NCI-H446 (cell line): Measurements from ENCODE around the gene MST1.

Source experiments
- DNase-seq, 2 experiments: peaks; one replicate each; lab custom pipeline; 2025; lab: John Stamatoyannopoulos, UW

Gene MST1

GRCh38 chr3:49674497-49674983 lies 14.7 kb downstream of the MST1 start:
- no peak for DNase-seq

DNA sequence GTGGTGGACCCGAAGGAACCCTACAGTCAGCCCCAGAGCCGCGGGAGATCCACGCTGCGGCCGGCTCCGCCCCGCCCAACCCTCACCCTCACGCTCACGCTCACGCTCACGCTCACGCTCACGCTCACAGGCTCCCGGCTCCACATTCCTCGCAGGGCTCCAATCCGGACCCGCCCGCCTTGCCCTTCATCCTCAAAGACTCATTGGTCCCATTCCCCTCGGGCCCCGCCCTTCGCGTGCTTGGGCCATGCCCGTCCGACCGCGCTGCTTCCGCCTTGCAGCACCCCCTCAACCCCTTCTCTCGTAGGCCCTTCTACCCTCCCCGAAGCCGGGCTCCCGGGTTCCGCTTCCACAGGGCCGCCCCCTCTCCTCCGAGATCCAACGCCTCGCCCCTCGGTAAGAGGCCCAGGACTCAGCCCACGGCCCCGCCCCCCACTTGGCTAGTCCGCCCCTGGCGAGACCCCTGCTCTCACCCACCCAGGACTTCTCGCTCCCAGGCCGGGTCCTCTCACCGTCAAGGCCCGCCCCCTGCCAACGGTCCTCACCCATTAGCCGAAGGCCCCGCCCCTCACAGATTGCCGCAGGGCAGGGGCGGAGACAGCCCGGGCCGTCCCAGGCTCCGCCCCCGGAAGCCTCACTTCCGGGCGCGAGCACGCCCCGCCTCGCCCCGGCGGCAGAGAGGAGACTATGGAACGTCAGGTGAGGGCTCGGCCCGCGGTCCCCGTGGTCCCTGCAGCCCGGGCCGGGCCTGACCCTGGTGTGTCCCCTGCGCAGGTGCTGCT lies 15.4 kb downstream of the MST1 start, which contains the start of gene APEH:
Gene APEH, plus strand, starts transcription at position 637 of the 782 bp plus-strand sequence. Its CDS starts 51 bp downstream, at position 688.
- no peak for DNase-seq

DNA sequence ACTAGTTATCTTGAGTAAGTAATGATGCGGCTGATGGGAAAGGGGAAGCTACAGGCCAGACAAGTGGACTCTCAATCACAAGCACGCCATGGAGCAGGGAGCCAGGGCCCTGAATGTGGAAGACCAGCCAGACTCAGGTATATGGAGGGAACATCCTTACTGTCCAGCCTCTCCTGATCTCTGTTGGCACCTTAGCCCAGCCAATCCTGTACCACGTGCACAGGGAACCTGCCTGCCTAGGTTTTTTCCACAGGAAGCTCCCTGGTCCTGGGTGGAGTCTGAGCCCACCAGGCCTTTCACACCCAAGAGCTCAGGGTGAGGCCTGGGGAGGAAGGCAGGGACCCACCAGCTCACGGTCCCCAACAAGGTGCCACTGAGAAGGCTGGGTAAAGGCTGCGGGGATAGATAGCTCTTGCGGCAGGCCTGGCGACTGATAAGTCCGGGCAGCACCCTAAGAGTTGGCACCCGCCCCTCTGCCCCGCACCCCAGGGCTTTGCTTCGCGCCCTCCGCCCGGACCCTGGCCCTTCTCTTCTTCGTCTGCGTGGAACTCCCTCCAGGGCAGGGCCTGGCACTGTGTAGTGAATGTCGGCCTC lies 16.1 kb downstream of the MST1 start:
- no peak for DNase-seq

DNA sequence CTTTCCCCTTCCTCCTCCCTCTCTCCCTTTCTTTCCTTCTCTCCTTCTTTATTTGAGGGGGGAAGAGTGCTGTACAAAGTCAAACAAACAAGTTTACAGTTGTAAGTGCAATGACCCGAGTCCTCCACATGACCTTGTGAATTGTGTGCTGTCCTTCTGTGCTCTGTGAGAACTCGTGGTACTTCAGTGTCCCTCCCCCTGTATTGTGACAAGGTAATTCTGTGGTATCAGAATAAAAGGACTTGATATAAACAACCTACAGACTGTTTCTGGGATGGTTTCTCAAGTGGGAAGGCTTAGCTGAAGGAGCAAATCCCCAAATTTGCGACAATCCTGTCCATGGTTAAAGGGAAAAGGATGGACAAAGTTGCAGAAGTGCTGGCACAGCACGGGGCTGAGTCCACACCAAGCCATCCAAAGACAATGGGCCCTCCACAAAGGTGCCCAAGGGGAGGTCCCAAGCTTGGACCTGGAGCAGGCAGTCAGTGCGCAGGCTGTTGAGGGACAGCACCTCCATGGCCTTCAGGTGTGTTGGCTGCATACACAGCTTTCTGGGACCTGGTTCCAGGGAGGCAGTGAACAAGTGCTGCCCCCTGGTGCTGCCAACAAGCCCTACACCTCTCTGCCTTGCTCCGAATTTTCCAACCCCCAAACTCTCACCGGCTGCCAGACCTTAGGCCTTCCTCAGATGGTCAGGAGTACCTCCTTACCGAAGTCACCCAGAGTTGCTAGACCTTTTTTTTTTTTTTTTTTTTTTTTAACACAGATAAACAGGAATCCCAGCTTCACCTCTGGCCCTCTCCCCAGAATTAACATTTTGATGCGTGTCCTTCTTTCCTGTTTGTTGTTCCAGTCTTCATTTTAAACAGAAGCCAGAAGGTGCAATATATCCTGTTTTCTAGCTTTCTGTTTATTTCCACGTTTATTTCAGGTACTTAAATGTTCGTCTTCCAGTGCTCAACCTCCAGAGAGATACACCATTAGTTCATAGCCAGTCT lies 17.7 kb downstream of the MST1 start:
- DNase-seq = no peak

DNA sequence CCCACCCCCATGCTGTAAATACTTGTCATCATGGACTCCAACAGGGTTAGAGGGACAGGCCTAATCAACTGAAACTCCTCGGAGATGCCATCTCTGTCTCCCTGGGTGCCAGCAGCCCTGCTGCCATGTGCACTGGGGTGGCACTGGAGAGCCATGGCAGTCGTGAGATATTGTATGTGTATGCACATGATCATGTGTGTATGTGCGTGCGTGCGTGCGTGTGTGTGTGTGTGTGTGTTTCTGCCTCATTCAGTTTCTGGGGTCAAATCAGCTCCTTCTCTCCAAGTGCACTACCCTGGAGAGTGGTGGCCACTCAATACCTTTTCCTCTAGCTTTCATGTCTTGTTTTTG lies 18.4 kb downstream of the MST1 start:
- DNase-seq = no peak

DNA sequence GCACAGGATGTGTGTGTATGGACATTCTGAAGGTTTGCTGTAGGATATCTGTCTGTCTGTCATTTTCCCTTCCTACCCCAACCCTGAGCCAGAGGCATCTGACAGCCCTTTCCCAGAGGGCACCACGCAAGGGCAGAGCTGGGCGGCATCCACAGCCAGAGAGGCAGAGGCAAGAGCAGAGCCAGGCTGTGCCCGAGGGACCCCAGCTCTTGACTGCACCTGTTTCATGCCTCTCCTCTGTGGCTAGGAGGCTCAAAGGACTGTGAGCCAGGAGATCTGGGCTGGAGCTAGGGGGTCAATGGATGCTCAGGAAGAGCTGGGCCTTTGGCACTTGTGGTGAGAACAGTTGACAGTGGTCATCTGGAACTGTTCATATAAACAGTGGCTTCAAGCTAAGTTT lies 19.9 kb downstream of the MST1 start:
- DNase-seq = no peak

- DNase-seq = no peak
These were observed 20.4 kb downstream of the MST1 start for GRCh38 chr3:49668861-49669260.

- no peak for DNase-seq
These were observed 20.9 kb downstream of the MST1 start for GRCh38 chr3:49668414-49668797.

GRCh38 chr3:49667701-49668413 lies 21.4 kb downstream of the MST1 start:
- no peak for DNase-seq

GRCh38 chr3:49666592-49666991 lies 22.7 kb downstream of the MST1 start:
- DNase-seq = no peak

DNA sequence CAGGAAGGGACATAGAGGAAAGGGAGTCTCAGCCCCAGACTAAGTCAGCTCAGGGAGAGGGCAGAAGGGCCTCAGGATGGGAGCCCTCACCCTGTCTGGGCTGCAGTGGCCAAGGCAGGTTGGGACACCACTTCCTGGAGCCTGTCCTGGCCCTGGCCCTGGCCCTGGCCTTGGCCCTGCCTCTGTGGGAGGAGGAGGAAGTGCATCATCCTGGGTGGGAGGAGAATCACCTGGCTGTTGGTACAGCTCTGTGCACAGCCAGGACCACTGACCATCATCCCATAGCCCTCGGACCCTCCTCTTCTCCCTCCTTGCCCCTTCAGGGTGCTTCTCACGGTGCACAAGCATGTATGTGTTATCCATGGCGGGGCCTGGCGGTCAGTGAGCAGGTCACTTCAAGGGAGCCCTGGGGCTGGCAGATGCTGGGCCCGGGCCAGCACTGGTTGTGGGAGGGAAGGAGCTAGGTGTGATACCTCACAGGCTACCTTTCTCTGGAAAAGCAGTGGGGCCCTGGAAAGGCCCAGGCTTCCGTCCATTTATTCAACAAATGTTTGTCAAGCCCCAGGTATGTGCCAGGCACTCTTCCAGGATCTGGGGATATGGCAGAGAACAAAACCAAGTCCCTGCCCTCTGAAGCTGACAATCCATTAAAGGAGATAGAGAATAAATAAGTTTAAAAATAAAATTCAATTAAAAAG lies 23.3 kb downstream of the MST1 start:
- no peak for DNase-seq

GRCh38 chr3:49664300-49664699 lies 25.0 kb downstream of the MST1 start:
- no peak for DNase-seq

- no peak for DNase-seq
These were observed 25.4 kb downstream of the MST1 start for GRCh38 chr3:49663831-49664230.

GRCh38 chr3:49662720-49663413 lies 26.4 kb downstream of the MST1 start:
- no peak for DNase-seq

DNA sequence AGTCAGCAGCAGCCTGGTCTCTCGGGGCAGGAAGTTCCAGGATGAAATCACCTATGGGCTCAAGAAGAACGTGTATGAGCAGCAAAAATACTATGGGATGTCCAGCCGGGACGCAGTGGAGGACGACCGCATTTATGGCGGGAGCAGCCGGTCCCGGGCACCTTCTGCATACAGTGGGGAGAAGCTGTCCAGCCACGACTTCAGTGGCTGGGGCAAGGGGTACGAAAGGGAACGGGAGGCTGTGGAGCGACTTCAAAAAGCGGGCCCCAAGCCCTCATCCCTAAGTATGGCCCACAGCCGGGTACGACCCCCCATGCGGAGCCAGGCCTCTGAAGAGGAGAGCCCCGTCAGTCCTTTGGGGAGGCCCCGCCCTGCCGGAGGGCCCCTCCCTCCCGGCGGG lies 27.3 kb downstream of the MST1 start:
- DNase-seq = no peak

GRCh38 chr3:49661281-49661680 lies 28.0 kb downstream of the MST1 start:
- no peak for DNase-seq

- no peak for DNase-seq
These were observed 29.5 kb downstream of the MST1 start for GRCh38 chr3:49659756-49660155.

GRCh38 chr3:49658711-49659110 lies 30.6 kb downstream of the MST1 start:
- no peak for DNase-seq

DNA sequence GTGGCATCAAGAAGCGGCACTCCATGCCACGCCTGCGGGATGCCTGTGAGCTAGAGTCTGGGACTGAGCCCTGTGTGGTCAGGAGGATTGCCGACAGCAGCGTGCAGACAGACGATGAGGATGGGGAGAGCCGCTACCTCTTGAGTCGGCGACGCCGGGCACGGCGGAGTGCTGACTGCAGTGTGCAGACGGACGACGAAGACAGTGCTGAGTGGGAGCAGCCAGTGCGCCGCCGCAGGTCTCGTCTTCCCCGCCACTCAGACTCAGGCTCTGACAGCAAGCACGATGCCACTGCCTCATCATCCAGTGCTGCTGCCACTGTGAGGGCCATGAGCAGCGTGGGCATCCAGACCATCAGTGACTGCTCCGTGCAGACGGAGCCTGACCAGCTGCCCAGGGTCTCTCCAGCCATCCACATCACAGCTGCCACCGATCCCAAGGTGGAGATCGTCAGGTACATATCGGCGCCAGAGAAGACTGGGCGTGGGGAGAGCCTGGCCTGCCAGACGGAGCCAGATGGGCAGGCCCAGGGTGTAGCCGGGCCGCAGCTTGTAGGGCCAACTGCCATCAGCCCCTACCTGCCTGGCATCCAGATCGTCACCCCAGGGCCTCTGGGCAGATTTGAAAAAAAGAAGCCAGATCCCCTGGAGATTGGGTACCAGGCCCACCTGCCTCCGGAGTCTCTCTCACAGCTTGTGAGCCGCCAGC lies 31.9 kb downstream of the MST1 start:
- no peak for DNase-seq

GRCh38 chr3:49656541-49657112 lies 32.6 kb downstream of the MST1 start:
- no peak for DNase-seq
